Sigmoid colon (tissue), 4 donors: Measurements from ENCODE around the gene EPN2.

ENCODE experiments used
- CTCF ChIP-seq, 4 experiments: fragments of 450-650 bp in 3 of 4; fragments of 200-600 bp in 1 of 4; IDR thresholded peaks; one replicate each; pipeline ENCODE4 v1.5.1; 2016 to 2019; ENCODE audit warnings: antibody characterized with exemption in 4 of 4, mild to moderate bottlenecking in 3 of 4, moderate library complexity in 2 of 4
- EP300 ChIP-seq, 4 donors: sonication (generic); formaldehyde crosslinking; IDR thresholded peaks; one replicate each; pipeline ENCODE4 v1.6.1; 2017; ENCODE audit warnings: antibody characterized with exemption in 4 of 4

DNA sequence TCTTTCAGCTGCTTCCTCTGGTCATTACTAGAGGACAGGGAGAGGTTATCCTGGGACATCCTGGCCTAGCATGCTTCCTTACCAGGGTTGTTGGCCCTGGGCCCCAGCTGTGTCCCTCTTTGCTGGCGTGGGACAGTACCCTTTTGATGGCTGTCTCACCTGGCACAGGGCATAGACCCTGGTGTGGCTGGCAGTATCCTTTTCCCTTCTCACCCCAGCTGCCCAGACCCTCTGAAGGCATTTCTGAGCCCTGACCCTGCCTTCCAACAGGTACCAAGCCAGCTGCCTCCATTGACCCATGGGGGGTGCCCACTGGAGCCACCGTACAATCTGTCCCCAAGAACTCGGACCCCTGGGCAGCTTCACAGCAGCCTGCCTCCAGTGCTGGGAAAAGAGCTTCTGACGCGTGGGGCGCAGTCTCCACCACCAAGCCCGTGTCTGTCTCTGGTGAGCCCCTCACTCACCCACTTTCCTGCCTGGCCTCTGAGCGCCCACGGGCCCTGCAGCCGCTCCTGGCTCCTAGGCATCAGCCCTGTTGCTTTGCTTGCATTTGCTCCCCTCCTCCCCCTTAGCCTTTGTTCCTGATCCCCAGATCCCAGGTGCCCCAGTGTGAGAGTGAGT, 91.4 kb downstream of the EPN2 start:
- TF ChIP-seq CTCF (IDR thresholded peaks at IDR 0.05) (no peak), EP300 (IDR thresholded peaks at IDR 0.05) (no peak)
